ENCODE measurements around the gene THUMPD2. TPM values are rescaled to one million over a fixed set of nuclear protein-coding genes. Genes with fewer than 3 reads are reported as not detected.
A peak's percentile ranks its signal among the peaks of the same experiment; 100 is the strongest.

THUMPD2 gene, protein sequence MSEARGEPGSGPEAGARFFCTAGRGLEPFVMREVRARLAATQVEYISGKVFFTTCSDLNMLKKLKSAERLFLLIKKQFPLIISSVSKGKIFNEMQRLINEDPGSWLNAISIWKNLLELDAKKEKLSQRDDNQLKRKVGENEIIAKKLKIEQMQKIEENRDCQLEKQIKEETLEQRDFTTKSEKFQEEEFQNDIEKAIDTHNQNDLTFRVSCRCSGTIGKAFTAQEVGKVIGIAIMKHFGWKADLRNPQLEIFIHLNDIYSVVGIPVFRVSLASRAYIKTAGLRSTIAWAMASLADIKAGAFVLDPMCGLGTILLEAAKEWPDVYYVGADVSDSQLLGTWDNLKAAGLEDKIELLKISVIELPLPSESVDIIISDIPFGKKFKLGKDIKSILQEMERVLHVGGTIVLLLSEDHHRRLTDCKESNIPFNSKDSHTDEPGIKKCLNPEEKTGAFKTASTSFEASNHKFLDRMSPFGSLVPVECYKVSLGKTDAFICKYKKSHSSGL
- 10 to 100 TPM; 11.4 to 22.0 (median 19.6) TPM for total RNA-seq
- 10 to 100 TPM; 10.5 to 16.3 TPM for polyA plus RNA-seq
- long read RNA-seq, donor 1, transcript THUMPD2-204 (10 exons, 1,970 nt) = major isoform, 8 of 51 reads
- long read RNA-seq, donor 1, partial matches to known transcripts = 10 of 51 reads
- long read RNA-seq, donor 1, other reads (novel, unspliced or antisense) = 29 of 51 reads
- long read RNA-seq, donor 2, partial matches to known transcripts = 0 of 4 reads
- long read RNA-seq, donor 2, other reads (novel, unspliced or antisense) = 0 of 4 reads
- long read RNA-seq, donor 3, transcript THUMPD2-204 (10 exons, 1,970 nt) = major isoform, 6 of 26 reads
- long read RNA-seq, donor 3, partial matches to known transcripts = 2 of 26 reads
- long read RNA-seq, donor 3, other reads (novel, unspliced or antisense) = 14 of 26 reads

DNA sequence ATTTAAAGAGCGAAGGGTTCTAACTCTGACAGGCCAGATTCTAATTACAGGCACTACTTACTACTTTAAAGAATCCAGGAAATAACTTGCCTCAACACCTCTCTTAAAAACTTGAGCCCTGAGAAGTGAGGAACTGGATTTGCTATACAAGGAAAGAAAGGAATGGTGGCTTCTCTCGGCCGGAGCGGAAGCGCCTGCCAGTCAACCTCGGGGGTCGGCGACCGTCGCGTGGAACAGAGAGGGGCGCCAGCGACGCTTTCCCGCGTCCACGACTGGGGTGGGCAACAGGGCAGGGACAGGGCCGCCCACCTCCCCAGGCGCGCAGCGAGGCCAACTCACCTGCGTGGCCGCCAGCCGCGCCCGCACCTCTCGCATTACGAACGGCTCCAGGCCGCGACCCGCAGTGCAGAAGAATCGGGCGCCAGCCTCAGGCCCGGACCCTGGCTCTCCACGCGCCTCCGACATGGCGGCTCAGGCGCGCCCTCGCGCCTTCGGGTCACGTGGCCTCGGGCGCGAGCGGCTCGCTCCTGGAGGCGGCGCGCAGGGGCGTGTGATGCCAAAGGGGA lies at the start of gene THUMPD2:
Gene THUMPD2, minus strand, starts transcription at position 484 of the 566 bp plus-strand sequence. Its CDS starts 19 bp downstream, at position 465.
- Histone ChIP-seq H3K36me3 (no peaks in the 10 kb centered on the region), H3K4me3 (peak within 1 kb of the TSS; percentile 95), H3K4me1 (ENCODE audit: insufficient read depth) (peaks cover 2% of the 10 kb centered on the region), H3K9me3 (no peaks in the 10 kb centered on the region), H3K27me3 (no peaks in the 10 kb centered on the region), H3K27ac (peak within 1 kb of the TSS; percentile 54 to 88)
- DNase-seq = peak; percentile 73 to 88 (median 84)
- intact Hi-C loops (cut with DNase I) = no loop called here
- TF ChIP-seq POLR2A (IDR thresholded peaks at IDR 0.05) (peak; percentile 72), EP300 (IDR thresholded peaks at IDR 0.05) (no peak)
- TF ChIP-seq, protein P1, sequence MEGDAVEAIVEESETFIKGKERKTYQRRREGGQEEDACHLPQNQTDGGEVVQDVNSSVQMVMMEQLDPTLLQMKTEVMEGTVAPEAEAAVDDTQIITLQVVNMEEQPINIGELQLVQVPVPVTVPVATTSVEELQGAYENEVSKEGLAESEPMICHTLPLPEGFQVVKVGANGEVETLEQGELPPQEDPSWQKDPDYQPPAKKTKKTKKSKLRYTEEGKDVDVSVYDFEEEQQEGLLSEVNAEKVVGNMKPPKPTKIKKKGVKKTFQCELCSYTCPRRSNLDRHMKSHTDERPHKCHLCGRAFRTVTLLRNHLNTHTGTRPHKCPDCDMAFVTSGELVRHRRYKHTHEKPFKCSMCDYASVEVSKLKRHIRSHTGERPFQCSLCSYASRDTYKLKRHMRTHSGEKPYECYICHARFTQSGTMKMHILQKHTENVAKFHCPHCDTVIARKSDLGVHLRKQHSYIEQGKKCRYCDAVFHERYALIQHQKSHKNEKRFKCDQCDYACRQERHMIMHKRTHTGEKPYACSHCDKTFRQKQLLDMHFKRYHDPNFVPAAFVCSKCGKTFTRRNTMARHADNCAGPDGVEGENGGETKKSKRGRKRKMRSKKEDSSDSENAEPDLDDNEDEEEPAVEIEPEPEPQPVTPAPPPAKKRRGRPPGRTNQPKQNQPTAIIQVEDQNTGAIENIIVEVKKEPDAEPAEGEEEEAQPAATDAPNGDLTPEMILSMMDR (IDR thresholded peaks at IDR 0.05) = no peak
- 0% methylated on average over 39 to 54 of the region's 54 CpGs for WGBS, 3 donors

DNA sequence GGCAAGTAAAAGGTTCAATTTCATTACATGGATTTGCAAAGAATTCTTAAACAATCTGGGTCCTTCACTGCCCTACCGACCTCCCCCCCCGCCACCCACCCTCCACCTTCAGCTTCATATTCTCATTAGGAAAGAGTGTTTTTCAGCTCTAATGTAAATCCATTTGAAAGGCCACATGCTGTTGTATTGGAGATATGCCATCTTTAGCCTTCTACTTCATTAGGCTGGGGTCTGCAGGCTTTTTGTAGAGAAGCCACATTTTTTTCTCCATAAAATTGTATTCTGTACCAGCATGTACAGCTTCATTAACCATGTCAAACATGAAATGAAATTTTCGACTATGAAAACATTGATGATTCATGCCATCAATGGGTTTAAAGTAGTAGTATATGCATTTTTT lies 42.8 kb upstream of the THUMPD2 start:
- 63 to 68% (median 66%) methylated on average over 3 of the region's 3 CpGs for WGBS, 3 donors
- Histone ChIP-seq H3K27me3 (no peaks in the 10 kb centered on the region), H3K4me1 (ENCODE audit: insufficient read depth) (no peaks in the 10 kb centered on the region), H3K9me3 (no peaks in the 10 kb centered on the region), H3K27ac (no peak overlapping the region), H3K4me3 (no peak overlapping the region), H3K36me3 (no peaks in the 10 kb centered on the region)
- no peak for DNase-seq
- intact Hi-C loops (cut with DNase I) = no loop called here
- TF ChIP-seq EP300 (IDR thresholded peaks at IDR 0.05) (no peak), POLR2A (IDR thresholded peaks at IDR 0.05) (no peak)
- TF ChIP-seq, protein P1 (IDR thresholded peaks at IDR 0.05) = no peak

DNA sequence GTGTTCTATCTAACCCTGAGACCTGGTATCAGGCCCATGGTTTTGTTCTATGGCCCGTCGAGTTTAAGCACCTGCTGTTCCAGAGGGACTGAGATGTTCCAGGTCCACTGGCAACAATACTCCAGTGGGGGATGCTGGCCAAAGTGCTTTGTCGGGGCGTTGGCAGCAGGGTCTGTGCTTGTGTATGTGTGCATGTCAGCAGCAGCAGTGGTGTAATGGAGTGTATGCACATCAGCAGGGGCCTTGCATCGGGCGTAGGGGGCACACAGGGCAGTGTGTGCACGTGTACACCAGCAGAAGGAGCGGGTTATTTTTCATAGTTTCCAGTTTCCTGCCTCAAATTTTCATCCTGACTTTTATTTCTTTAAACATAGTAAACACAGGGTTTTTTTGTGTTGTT lies 37.8 kb upstream of the THUMPD2 start:
- Histone ChIP-seq H3K4me1 (ENCODE audit: insufficient read depth) (no peaks in the 10 kb centered on the region), H3K9me3 (no peaks in the 10 kb centered on the region), H3K27me3 (no peaks in the 10 kb centered on the region), H3K36me3 (no peaks in the 10 kb centered on the region), H3K27ac (no peak overlapping the region), H3K4me3 (no peak overlapping the region)
- intact Hi-C loops (cut with DNase I) = no loop called here
- DNase-seq = peak in 1 of 5 donors; percentile 19
- TF ChIP-seq POLR2A (IDR thresholded peaks at IDR 0.05) (no peak), EP300 (IDR thresholded peaks at IDR 0.05) (no peak)
- TF ChIP-seq, protein P1 (IDR thresholded peaks at IDR 0.05) = no peak
- 21 to 46% (median 33%) methylated on average over 8 of the region's 8 CpGs for whole genome bisulfite sequencing, 3 donors

DNA sequence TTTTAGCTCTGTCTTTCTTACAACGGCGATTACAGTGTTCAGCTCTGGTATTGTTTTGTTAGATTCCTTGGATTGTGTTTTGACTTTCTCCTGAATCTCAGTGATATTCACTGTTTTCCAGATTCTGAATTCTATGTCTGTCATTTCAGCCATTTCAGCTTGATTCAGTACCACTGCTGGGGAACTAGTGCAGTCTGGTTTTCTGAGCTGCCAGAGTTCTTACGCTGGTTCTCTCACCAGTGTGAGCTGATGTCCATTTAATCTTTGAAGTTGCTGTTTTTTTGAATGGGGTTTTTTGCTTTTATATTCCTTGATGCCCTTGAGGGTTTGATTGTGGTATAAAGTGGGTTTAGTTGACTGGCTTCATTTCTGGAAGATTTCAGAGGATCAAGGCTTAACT lies 37.4 kb upstream of the THUMPD2 start:
- Histone ChIP-seq H3K27me3 (no peaks in the 10 kb centered on the region), H3K4me3 (no peak overlapping the region), H3K27ac (no peak overlapping the region), H3K4me1 (ENCODE audit: insufficient read depth) (no peaks in the 10 kb centered on the region), H3K9me3 (no peaks in the 10 kb centered on the region), H3K36me3 (no peaks in the 10 kb centered on the region)
- no peak for DNase-seq
- intact Hi-C loops (cut with DNase I) = no loop called here
- TF ChIP-seq, protein P1 (IDR thresholded peaks at IDR 0.05) = no peak
- TF ChIP-seq POLR2A (IDR thresholded peaks at IDR 0.05) = no peak
- no peak for TF ChIP-seq EP300 (IDR thresholded peaks at IDR 0.05)
- 53 to 62% (median 53%) methylated on average over 3 of the region's 3 CpGs for WGBS, 3 donors

Data from ovary (tissue), 10 donors.